22Rv1 (cell line): ENCODE measurements around the gene CEACAM20.

ENCODE experiments used
- ZFX ChIP-seq: fragments of 450-650 bp; IDR thresholded peaks from 2 replicates; pipeline ENCODE4 v1.6.1; 2017; ENCODE audit warnings: antibody characterized with exemption, borderline replicate concordance
- TF ChIP-seq, protein P1 (sequence below): fragments of 450-650 bp; IDR thresholded peaks from 2 replicates; pipeline ENCODE4 v1.5.1; 2017; ENCODE audit warnings: mild to moderate bottlenecking

DNA sequence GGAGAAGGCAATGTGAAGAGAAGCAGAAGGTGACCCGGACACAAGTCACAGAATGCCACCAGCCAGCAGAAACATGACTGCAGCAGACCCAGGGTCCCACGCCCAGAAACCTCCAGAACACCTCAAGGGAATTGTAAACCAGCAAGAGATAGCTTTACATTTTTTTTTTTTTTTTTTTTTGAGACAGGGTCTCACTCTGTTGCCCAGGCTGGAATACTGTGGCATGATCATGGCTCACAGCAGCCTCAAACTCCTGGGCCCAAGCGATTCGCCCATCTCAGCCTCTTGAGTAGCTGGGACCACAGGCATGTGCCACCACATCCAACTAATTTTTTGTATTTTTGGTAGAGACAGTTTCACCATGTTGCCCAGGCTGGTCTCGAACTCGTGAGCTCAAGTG is 10.5 kb upstream of the CEACAM20 start:
- TF ChIP-seq, protein P1, sequence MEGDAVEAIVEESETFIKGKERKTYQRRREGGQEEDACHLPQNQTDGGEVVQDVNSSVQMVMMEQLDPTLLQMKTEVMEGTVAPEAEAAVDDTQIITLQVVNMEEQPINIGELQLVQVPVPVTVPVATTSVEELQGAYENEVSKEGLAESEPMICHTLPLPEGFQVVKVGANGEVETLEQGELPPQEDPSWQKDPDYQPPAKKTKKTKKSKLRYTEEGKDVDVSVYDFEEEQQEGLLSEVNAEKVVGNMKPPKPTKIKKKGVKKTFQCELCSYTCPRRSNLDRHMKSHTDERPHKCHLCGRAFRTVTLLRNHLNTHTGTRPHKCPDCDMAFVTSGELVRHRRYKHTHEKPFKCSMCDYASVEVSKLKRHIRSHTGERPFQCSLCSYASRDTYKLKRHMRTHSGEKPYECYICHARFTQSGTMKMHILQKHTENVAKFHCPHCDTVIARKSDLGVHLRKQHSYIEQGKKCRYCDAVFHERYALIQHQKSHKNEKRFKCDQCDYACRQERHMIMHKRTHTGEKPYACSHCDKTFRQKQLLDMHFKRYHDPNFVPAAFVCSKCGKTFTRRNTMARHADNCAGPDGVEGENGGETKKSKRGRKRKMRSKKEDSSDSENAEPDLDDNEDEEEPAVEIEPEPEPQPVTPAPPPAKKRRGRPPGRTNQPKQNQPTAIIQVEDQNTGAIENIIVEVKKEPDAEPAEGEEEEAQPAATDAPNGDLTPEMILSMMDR, result no peak
- no peak for TF ChIP-seq ZFX
